Sigmoid colon (tissue), 7 donors: ENCODE results near the gene OR10D3. TPM values are rescaled to one million over a fixed set of nuclear protein-coding genes. Genes with fewer than 3 reads are reported as not detected.

Experiments used
- DNase-seq: peaks from one replicate; pipeline ENCODE4 v3.0.0-alpha.2; 2019
- H3K27ac ChIP-seq, 4 donors: fragments of 200-600 bp; sonication (generic); one replicate each; pipeline ENCODE4 v1.5.1; 2016 to 2019; ENCODE audit warnings: mild to moderate bottlenecking in 1 of 4
- H3K27me3 ChIP-seq, 3 donors: fragments of 200-600 bp; sonication (generic); one replicate each; pipeline ENCODE4 v1.5.1; 2019; ENCODE audit warnings: mild to moderate bottlenecking in 1 of 3
- H3K36me3 ChIP-seq, 4 donors: fragments of 200-600 bp; sonication (generic); one replicate each; pipeline ENCODE4 v1.5.1; 2016 to 2019
- H3K4me1 ChIP-seq, 4 donors: fragments of 200-600 bp; sonication (generic); one replicate each; pipeline ENCODE4 v1.5.1; 2017 to 2019
- H3K4me3 ChIP-seq, 4 donors: fragments of 200-600 bp; sonication (generic); one replicate each; pipeline ENCODE4 v1.5.1; 2017 to 2019; ENCODE audit warnings: mild to moderate bottlenecking in 2 of 4, moderate library complexity in 1 of 4
- H3K9me3 ChIP-seq, 4 donors: fragments of 200-600 bp in 3 of 4; sonication (generic) in 3 of 4; one replicate each; pipeline versions ENCODE4 v1.5.1 to v1.6.1; 2013 to 2019
- CTCF ChIP-seq, 4 experiments: fragments of 450-650 bp in 3 of 4; fragments of 200-600 bp in 1 of 4; IDR thresholded peaks; one replicate each; pipeline ENCODE4 v1.5.1; 2016 to 2019; ENCODE audit warnings: antibody characterized with exemption in 4 of 4, mild to moderate bottlenecking in 3 of 4, moderate library complexity in 2 of 4
- EP300 ChIP-seq, 4 donors: sonication (generic); formaldehyde crosslinking; IDR thresholded peaks; one replicate each; pipeline ENCODE4 v1.6.1; 2017; ENCODE audit warnings: antibody characterized with exemption in 4 of 4
- POLR2A ChIP-seq, 2 donors: fragments of 450-650 bp; IDR thresholded peaks; one replicate each; pipeline ENCODE4 v1.6.1; 2016; ENCODE audit warnings: antibody characterized with exemption in 2 of 2, mild to moderate bottlenecking in 2 of 2, moderate library complexity in 2 of 2
- POLR2AphosphoS5 ChIP-seq, 4 donors: sonication (generic); formaldehyde crosslinking; IDR thresholded peaks; one replicate each; pipeline ENCODE4 v1.6.1; 2017; ENCODE audit warnings: antibody characterized with exemption in 4 of 4
- WGBS, 2 donors: extraction: QIAGEN DNeasy Blood & Tissue Kit; methylation state at CpG; one replicate each; pipeline ENCODE4 v1.1.7; 2013; 5-methylcytosine and 5-hydroxymethylcytosine counted together
- intact Hi-C: fragments of 100-400 bp; cut with DNase I; formaldehyde crosslinking; loops from one replicate; pipeline ENCODE4 v1.15.1; 2023
- polyA plus RNA-seq, 3 donors: library from polyadenylated mRNA; stranded (reverse); fragments of 200-250 nt; gene quantifications; one replicate each; pipeline ENCODE4 v1.2.3, GENCODE V29; 2013
- total RNA-seq, 4 donors: library from RNA; depleted of rRNA; stranded (reverse); fragments of >200 nt; gene quantifications; one replicate each; pipeline ENCODE4 v1.1.0, GENCODE V29; 2016
- donor health status: healthy with polysubstance abuse.
- donor health status: Bipolar disorder and iron deficiency.
- donor health status: healthy.

The OR10D3 gene
- total and polyA plus RNA-seq, 7 donors: not detected

- H3K36me3 ChIP-seq: no peaks in the 10 kb centered on the region
- no peaks in the 10 kb centered on the region for H3K9me3 ChIP-seq
- intact Hi-C loops: no loop called here
- no peak overlapping the region for H3K4me3 ChIP-seq
- DNase-seq: no peak
- 39 to 48% methylated on average over 4 of the region's 4 CpGs for WGBS, 2 donors
- H3K4me1 ChIP-seq: no peaks in the 10 kb centered on the region
- no peak for TF ChIP-seq POLR2A (IDR thresholded peaks at IDR 0.05)
- TF ChIP-seq EP300 (IDR thresholded peaks at IDR 0.05): no peak
- no peak for TF ChIP-seq CTCF (IDR thresholded peaks at IDR 0.05)
- no peak for TF ChIP-seq POLR2AphosphoS5 (IDR thresholded peaks at IDR 0.05)
- no peak overlapping the region for H3K27ac ChIP-seq
- no peaks in the 10 kb centered on the region for H3K27me3 ChIP-seq
These were observed 9.1 kb upstream of the OR10D3 start for GRCh38 chr11:124174001-124174583.

GRCh38 chr11:124176925-124177715, 6.0 kb upstream of the OR10D3 start:
- TF ChIP-seq CTCF (IDR thresholded peaks at IDR 0.05) (no peak), POLR2AphosphoS5 (IDR thresholded peaks at IDR 0.05) (no peak), EP300 (IDR thresholded peaks at IDR 0.05) (no peak), POLR2A (IDR thresholded peaks at IDR 0.05) (no peak)
- Histone ChIP-seq H3K27me3 (no peaks in the 10 kb centered on the region), H3K9me3 (no peaks in the 10 kb centered on the region), H3K4me3 (no peak overlapping the region), H3K27ac (no peak overlapping the region), H3K36me3 (no peaks in the 10 kb centered on the region), H3K4me1 (no peaks in the 10 kb centered on the region)
- no peak for DNase-seq
- intact Hi-C loops: no loop called here
- 74 to 90% methylated on average over 5 of the region's 5 CpGs for WGBS, 2 donors

GRCh38 chr11:124179310-124179709, 3.8 kb upstream of the OR10D3 start:
- WGBS, 2 donors: 64 to 69% methylated on average over 1 of the region's 1 CpG
- Histone ChIP-seq H3K4me1 (no peaks in the 10 kb centered on the region), H3K4me3 (no peak overlapping the region), H3K27ac (no peak overlapping the region), H3K9me3 (no peaks in the 10 kb centered on the region), H3K27me3 (no peaks in the 10 kb centered on the region), H3K36me3 (no peaks in the 10 kb centered on the region)
- TF ChIP-seq EP300 (IDR thresholded peaks at IDR 0.05) (no peak), POLR2A (IDR thresholded peaks at IDR 0.05) (no peak), POLR2AphosphoS5 (IDR thresholded peaks at IDR 0.05) (no peak), CTCF (IDR thresholded peaks at IDR 0.05) (no peak)
- no peak for DNase-seq
- intact Hi-C loops: no loop called here

GRCh38 chr11:124190298-124191139, 7.4 kb downstream of the OR10D3 start:
- no peaks in the 10 kb centered on the region for H3K9me3 ChIP-seq
- H3K27ac ChIP-seq: no peak overlapping the region
- no peaks in the 10 kb centered on the region for H3K27me3 ChIP-seq
- H3K4me1 ChIP-seq: peaks cover 0 to 13% (median 2%) of the 10 kb centered on the region in 4 donors
- WGBS, 2 donors: 63 to 71% methylated on average over 2 of the region's 2 CpGs
- H3K4me3 ChIP-seq: no peak overlapping the region
- TF ChIP-seq POLR2A (IDR thresholded peaks at IDR 0.05): no peak
- TF ChIP-seq CTCF (IDR thresholded peaks at IDR 0.05): no peak
- TF ChIP-seq POLR2AphosphoS5 (IDR thresholded peaks at IDR 0.05): no peak
- no peak for TF ChIP-seq EP300 (IDR thresholded peaks at IDR 0.05)
- no peaks in the 10 kb centered on the region for H3K36me3 ChIP-seq
- intact Hi-C loops: no loop called here
- DNase-seq: no peak
